Breast epithelium (tissue), 3 donors: ENCODE results near the gene AGAP3.

ENCODE experiments used
- CTCF ChIP-seq, 3 donors: fragments of 450-650 bp; IDR thresholded peaks; one replicate each; pipeline ENCODE4 v1.5.1; 2016 to 2017; ENCODE audit warnings: antibody characterized with exemption in 3 of 3, mild to moderate bottlenecking in 3 of 3, moderate library complexity in 3 of 3
- POLR2A ChIP-seq: fragments of 450-650 bp; IDR thresholded peaks from one replicate; pipeline ENCODE4 v1.6.1; 2016; ENCODE audit warnings: antibody characterized with exemption, mild to moderate bottlenecking, moderate library complexity
- POLR2AphosphoS5 ChIP-seq, 3 donors: sonication (generic); formaldehyde crosslinking; IDR thresholded peaks; one replicate each; pipeline ENCODE4 v1.6.1; 2017; ENCODE audit warnings: antibody characterized with exemption in 3 of 3

GRCh38 chr7:151085691-151086620, at the start of gene AGAP3:
- peak in 2 of 3 donors; percentile 57 to 72 for TF ChIP-seq POLR2AphosphoS5 (IDR thresholded peaks at IDR 0.05)
- no peak for TF ChIP-seq CTCF (IDR thresholded peaks at IDR 0.05)
- TF ChIP-seq POLR2A = no peak
